HFFc6 (cell line): ENCODE data around the gene ZFYVE28. TPM values are rescaled to one million over a fixed set of nuclear protein-coding genes. Genes with fewer than 3 reads are reported as not detected.

Experiments used
- DNase-seq: peaks from one replicate; pipeline ENCODE4 v3.0.0-alpha.2; 2018
- H3K27ac Mint-ChIP-seq: 2 replicates; pipeline ENCODE4 v1.8.0; 2020; ENCODE audit warnings: mild to moderate bottlenecking, mixed read lengths
- H3K27me3 Mint-ChIP-seq: 2 replicates; pipeline ENCODE4 v1.8.0; 2021; ENCODE audit warnings: mild to moderate bottlenecking, moderate library complexity, mixed read lengths; ENCODE audit not compliant: insufficient read depth
- H3K36me3 Mint-ChIP-seq: 2 replicates; pipeline ENCODE4 v1.8.0; 2021; ENCODE audit warnings: low read depth, mixed read lengths
- H3K4me1 Mint-ChIP-seq: 2 replicates; pipeline ENCODE4 v1.8.0; 2020; ENCODE audit warnings: low read depth, mixed read lengths
- H3K4me3 Mint-ChIP-seq: 2 replicates; pipeline ENCODE4 v1.8.0; 2020; ENCODE audit warnings: mild to moderate bottlenecking, moderate library complexity, mixed read lengths
- H3K9me3 Mint-ChIP-seq: 2 replicates; pipeline ENCODE4 v1.8.0; 2020; ENCODE audit warnings: mild to moderate bottlenecking, mixed read lengths
- total RNA-seq, 6 experiments: library from RNA; stranded (reverse); fragmentation: NEBNext Ultra II Directional; extraction: Animal tissue kit (Norgen Biotek cat#: 25700); gene quantifications; 2 replicates in 1 of 6; 3 replicates in 5 of 6; pipeline ENCODE4 v1.2.3, GENCODE V29; 2021
- TF ChIP-seq, protein P1 (sequence below): fragments of 200-600 bp; sonication (generic); IDR thresholded peaks from 2 replicates; pipeline ENCODE4 v1.5.0; 2021; ENCODE audit warnings: antibody characterized with exemption, mild to moderate bottlenecking

Gene ZFYVE28
- total RNA-seq, 6 experiments from 2014 or later = 1.8 to 5.4 (median 2.2) TPM

- Mint-ChIP-seq H3K36me3 (no peaks in the 10 kb centered on the region), H3K27ac (no peak overlapping the region), H3K4me1 (no peaks in the 10 kb centered on the region), H3K4me3 (no peak overlapping the region), H3K9me3 (no peaks in the 10 kb centered on the region), H3K27me3 (peaks cover 5% of the 10 kb centered on the region)
- TF ChIP-seq, protein P1, sequence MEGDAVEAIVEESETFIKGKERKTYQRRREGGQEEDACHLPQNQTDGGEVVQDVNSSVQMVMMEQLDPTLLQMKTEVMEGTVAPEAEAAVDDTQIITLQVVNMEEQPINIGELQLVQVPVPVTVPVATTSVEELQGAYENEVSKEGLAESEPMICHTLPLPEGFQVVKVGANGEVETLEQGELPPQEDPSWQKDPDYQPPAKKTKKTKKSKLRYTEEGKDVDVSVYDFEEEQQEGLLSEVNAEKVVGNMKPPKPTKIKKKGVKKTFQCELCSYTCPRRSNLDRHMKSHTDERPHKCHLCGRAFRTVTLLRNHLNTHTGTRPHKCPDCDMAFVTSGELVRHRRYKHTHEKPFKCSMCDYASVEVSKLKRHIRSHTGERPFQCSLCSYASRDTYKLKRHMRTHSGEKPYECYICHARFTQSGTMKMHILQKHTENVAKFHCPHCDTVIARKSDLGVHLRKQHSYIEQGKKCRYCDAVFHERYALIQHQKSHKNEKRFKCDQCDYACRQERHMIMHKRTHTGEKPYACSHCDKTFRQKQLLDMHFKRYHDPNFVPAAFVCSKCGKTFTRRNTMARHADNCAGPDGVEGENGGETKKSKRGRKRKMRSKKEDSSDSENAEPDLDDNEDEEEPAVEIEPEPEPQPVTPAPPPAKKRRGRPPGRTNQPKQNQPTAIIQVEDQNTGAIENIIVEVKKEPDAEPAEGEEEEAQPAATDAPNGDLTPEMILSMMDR = no peak
- no peak for DNase-seq
Measured at GRCh38 chr4:2352729-2353221, 65.7 kb downstream of the ZFYVE28 start.

- DNase-seq = no peak
- Mint-ChIP-seq H3K4me3 (no peak overlapping the region), H3K4me1 (peaks cover 6% of the 10 kb centered on the region; the same call in 1 of the 2 replicates)
Measured at GRCh38 chr4:2352171-2352570, 66.3 kb downstream of the ZFYVE28 start.

GRCh38 chr4:2350982-2351381 is 67.5 kb downstream of the ZFYVE28 start:
- Mint-ChIP-seq H3K36me3 (no peaks in the 10 kb centered on the region), H3K9me3 (no peaks in the 10 kb centered on the region), H3K4me3 (no peak overlapping the region), H3K27me3 (peaks cover 6% of the 10 kb centered on the region), H3K27ac (no peak overlapping the region), H3K4me1 (peaks cover 8% of the 10 kb centered on the region; the same call in 1 of the 2 replicates)
- DNase-seq = no peak
- TF ChIP-seq, protein P1 = no peak

More at GRCh38 chr4:2352171-2352570, 66.3 kb downstream of the ZFYVE28 start:
- TF ChIP-seq, protein P1 = no peak
- Mint-ChIP-seq H3K27me3 (peaks cover 6% of the 10 kb centered on the region), H3K36me3 (no peaks in the 10 kb centered on the region), H3K9me3 (no peaks in the 10 kb centered on the region), H3K27ac (no peak overlapping the region)

DNA sequence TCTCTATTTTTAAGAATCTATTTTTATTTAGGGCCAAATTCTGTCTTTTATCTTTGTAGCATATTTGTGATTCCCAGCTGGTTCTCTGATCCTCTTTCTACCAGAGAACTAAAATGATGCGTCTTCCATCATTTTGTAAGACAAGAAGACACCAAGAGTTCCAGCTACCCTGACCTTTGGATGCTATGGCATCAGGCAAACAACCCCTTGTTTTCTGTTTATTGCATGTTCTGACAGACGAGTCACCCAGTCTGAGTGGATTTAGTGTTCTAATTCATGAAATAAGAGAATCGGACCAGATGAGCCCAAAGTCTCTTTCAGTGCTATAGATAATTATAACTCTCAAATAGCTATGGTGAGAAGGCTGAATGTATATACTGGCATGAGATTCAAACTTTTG is 69.7 kb downstream of the ZFYVE28 start:
- TF ChIP-seq, protein P1 = no peak
- peaks cover 8% of the 10 kb centered on the region for H3K27me3 Mint-ChIP-seq
- H3K36me3 Mint-ChIP-seq = no peaks in the 10 kb centered on the region
- H3K4me1 Mint-ChIP-seq = peaks cover 8% of the 10 kb centered on the region; the same call in 1 of the 2 replicates
- no peak overlapping the region for H3K27ac Mint-ChIP-seq
- no peak for DNase-seq
- no peak overlapping the region for H3K4me3 Mint-ChIP-seq
- H3K9me3 Mint-ChIP-seq = no peaks in the 10 kb centered on the region

- H3K4me3 Mint-ChIP-seq = no peak overlapping the region
- H3K27ac Mint-ChIP-seq = no peak overlapping the region
- H3K36me3 Mint-ChIP-seq = no peaks in the 10 kb centered on the region
- no peak for DNase-seq
- peaks cover 10% of the 10 kb centered on the region for H3K27me3 Mint-ChIP-seq
- H3K4me1 Mint-ChIP-seq = peaks cover 8% of the 10 kb centered on the region; the same call in 1 of the 2 replicates
- TF ChIP-seq, protein P1 = no peak
- no peaks in the 10 kb centered on the region for H3K9me3 Mint-ChIP-seq
Measured at GRCh38 chr4:2347190-2347589, 71.3 kb downstream of the ZFYVE28 start.

GRCh38 chr4:2343476-2343875 is 75.0 kb downstream of the ZFYVE28 start:
- peaks cover 8% of the 10 kb centered on the region; the same call in 1 of the 2 replicates for H3K4me1 Mint-ChIP-seq
- TF ChIP-seq, protein P1 = no peak
- no peaks in the 10 kb centered on the region for H3K9me3 Mint-ChIP-seq
- DNase-seq = no peak
- no peaks in the 10 kb centered on the region for H3K36me3 Mint-ChIP-seq
- H3K4me3 Mint-ChIP-seq = no peak overlapping the region
- H3K27me3 Mint-ChIP-seq = peaks cover 12% of the 10 kb centered on the region
- H3K27ac Mint-ChIP-seq = no peak overlapping the region
